GM18498 (cell line): ENCODE measurements around the gene LRP11.

Experiments
- ATAC-seq: cut with Tn5 transposase; IDR thresholded peaks from one replicate; pipeline ENCODE4 v1.9.1; 2021; ENCODE audit warnings: mild to moderate bottlenecking, moderate library complexity; ENCODE audit not compliant: unreplicated experiment

The LRP11 gene

GRCh38 chr6:149806127-149806526 is 58.0 kb downstream of the LRP11 start:
- ATAC-seq, result no peak

- no peak for ATAC-seq
These were observed 80.6 kb downstream of the LRP11 start for GRCh38 chr6:149783551-149783950.

- no peak for ATAC-seq
These were observed 81.8 kb downstream of the LRP11 start for GRCh38 chr6:149782337-149782736.

GRCh38 chr6:149781715-149782114 is 82.4 kb downstream of the LRP11 start:
- ATAC-seq, result no peak

- ATAC-seq, result no peak
These were observed 84.6 kb downstream of the LRP11 start for GRCh38 chr6:149779644-149779963.

- no peak for ATAC-seq
These were observed 86.5 kb downstream of the LRP11 start for GRCh38 chr6:149777624-149778023.

GRCh38 chr6:149771925-149772324 is 92.2 kb downstream of the LRP11 start:
- ATAC-seq, result no peak

GRCh38 chr6:149771185-149771584 is 93.0 kb downstream of the LRP11 start:
- no peak for ATAC-seq

GRCh38 chr6:149769676-149770075 is 94.5 kb downstream of the LRP11 start:
- ATAC-seq, result no peak
